ENCODE data around the gene TUT4. TPM values are rescaled to one million over a fixed set of nuclear protein-coding genes. Genes with fewer than 3 reads are reported as not detected.

Gene TUT4
- total and polyA plus RNA-seq, 10 donors = 31.7 to 120 (median 79.2) TPM

GRCh38 chr1:52400131-52400530 is 152.8 kb downstream of the TUT4 start:
- Histone ChIP-seq H3K27ac (no peak overlapping the region), H3K4me3 (no peak overlapping the region), H3K9me3 (no peaks in the 10 kb centered on the region), H3K27me3 (replicated peaks in 1 of 7) (no peaks in the 10 kb centered on the region), H3K36me3 (peaks cover 0 to 42% (median 0%) of the 10 kb centered on the region in 6 donors), H3K4me1 (peaks cover 4 to 21% (median 11%) of the 10 kb centered on the region in 6 donors)
- 88 to 98% (median 96%) methylated on average over 6 of the region's 6 CpGs for WGBS, 5 donors
- TF ChIP-seq POLR2AphosphoS5 (IDR thresholded peaks at IDR 0.05) (no peak), CTCF (IDR thresholded peaks at IDR 0.05 in 8 of 11, conservative IDR thresholded peaks at IDR 0.05 in 3 of 11) (no peak), POLR2A (IDR thresholded peaks at IDR 0.05) (no peak)
- no peak for DNase-seq
- intact Hi-C loops (cut with DNase I; ENCODE audit: low total_unique reads) = no loop called here

GRCh38 chr1:52399629-52400028 is 153.3 kb downstream of the TUT4 start:
- WGBS, 5 donors = 77 to 99% (median 92%) methylated on average over 3 of the region's 3 CpGs

GRCh38 chr1:52393174-52393573 is 159.7 kb downstream of the TUT4 start:
- intact Hi-C loops (cut with DNase I; ENCODE audit: low total_unique reads) = no loop called here
- Histone ChIP-seq H3K27me3 (replicated peaks in 1 of 7) (no peaks in the 10 kb centered on the region), H3K9me3 (no peaks in the 10 kb centered on the region), H3K4me3 (no peak overlapping the region), H3K27ac (no peak overlapping the region), H3K4me1 (no peaks in the 10 kb centered on the region), H3K36me3 (peaks cover 0 to 73% (median 0%) of the 10 kb centered on the region in 6 donors)
- TF ChIP-seq POLR2A (IDR thresholded peaks at IDR 0.05) (no peak), POLR2AphosphoS5 (IDR thresholded peaks at IDR 0.05) (no peak), CTCF (IDR thresholded peaks at IDR 0.05 in 8 of 11, conservative IDR thresholded peaks at IDR 0.05 in 3 of 11) (no peak)
- 88 to 93% (median 92%) methylated on average over 5 of the region's 5 CpGs for WGBS, 5 donors
- DNase-seq = no peak

More at GRCh38 chr1:52399629-52400028, 153.3 kb downstream of the TUT4 start:
- DNase-seq = no peak
- no peak for TF ChIP-seq CTCF (IDR thresholded peaks at IDR 0.05 in 8 of 11, conservative IDR thresholded peaks at IDR 0.05 in 3 of 11)
- no peak for TF ChIP-seq POLR2A (IDR thresholded peaks at IDR 0.05)
- TF ChIP-seq POLR2AphosphoS5 (IDR thresholded peaks at IDR 0.05) = no peak
- no peak overlapping the region for H3K27ac ChIP-seq
- H3K27me3 ChIP-seq (replicated peaks in 1 of 7) = no peaks in the 10 kb centered on the region
- intact Hi-C loops (cut with DNase I; ENCODE audit: low total_unique reads) = no loop called here
- H3K4me3 ChIP-seq = no peak overlapping the region
- H3K36me3 ChIP-seq = peaks cover 0 to 46% (median 0%) of the 10 kb centered on the region in 6 donors
- H3K9me3 ChIP-seq = no peaks in the 10 kb centered on the region
- peaks cover 3 to 18% (median 9%) of the 10 kb centered on the region in 6 donors for H3K4me1 ChIP-seq

GRCh38 chr1:52386458-52386857 is 166.4 kb downstream of the TUT4 start:
- intact Hi-C loops (cut with DNase I; ENCODE audit: low total_unique reads) = no loop called here
- TF ChIP-seq CTCF (IDR thresholded peaks at IDR 0.05 in 8 of 11, conservative IDR thresholded peaks at IDR 0.05 in 3 of 11) = no peak
- no peak for TF ChIP-seq POLR2AphosphoS5 (IDR thresholded peaks at IDR 0.05)
- no peak for TF ChIP-seq POLR2A (IDR thresholded peaks at IDR 0.05)
- peaks cover 0 to 83% (median 2%) of the 10 kb centered on the region in 6 donors for H3K36me3 ChIP-seq
- no peak overlapping the region for H3K4me3 ChIP-seq
- H3K9me3 ChIP-seq = no peaks in the 10 kb centered on the region
- 88 to 94% (median 92%) methylated on average over 5 of the region's 5 CpGs for WGBS, 5 donors
- H3K27ac ChIP-seq = no peak overlapping the region
- H3K27me3 ChIP-seq (replicated peaks in 1 of 7) = no peaks in the 10 kb centered on the region
- no peak for DNase-seq
- no peaks in the 10 kb centered on the region for H3K4me1 ChIP-seq
